Uterus (tissue), 4 donors: ENCODE results near the gene HTRA1. TPM values are rescaled to one million over a fixed set of nuclear protein-coding genes. Genes with fewer than 3 reads are reported as not detected.

Experiments
- DNase-seq, 2 donors: peaks; one replicate each; pipeline ENCODE4 v3.0.0-alpha.2; 2019 to 2020
- H3K27ac ChIP-seq, 2 donors: fragments of 200-600 bp; sonication (generic); 1 replicate in 1 of 2; 2 replicates in 1 of 2; pipeline ENCODE4 v1.5.1; 2016 to 2018
- H3K27me3 ChIP-seq, 2 donors: fragments of 200-600 bp; sonication (generic); one replicate each; pipeline ENCODE4 v1.5.1; 2018 to 2019; ENCODE audit warnings: control low read depth in 1 of 2
- H3K36me3 ChIP-seq, 2 donors: fragments of 200-600 bp; sonication (generic); one replicate each; pipeline ENCODE4 v1.5.1; 2019; ENCODE audit warnings: control low read depth in 1 of 2
- H3K4me1 ChIP-seq, 2 donors: fragments of 200-600 bp; sonication (generic); one replicate each; pipeline ENCODE4 v1.5.1; 2018 to 2019; ENCODE audit warnings: control low read depth in 1 of 2
- H3K4me3 ChIP-seq, 2 donors: fragments of 200-600 bp; sonication (generic); 1 replicate in 1 of 2; 2 replicates in 1 of 2; pipeline ENCODE4 v1.5.1; 2018 to 2019; ENCODE audit warnings: mild to moderate bottlenecking in 1 of 2
- H3K9me3 ChIP-seq, 2 donors: fragments of 200-600 bp; sonication (generic); one replicate each; pipeline ENCODE4 v1.5.1; 2019; ENCODE audit warnings: control low read depth in 1 of 2
- POLR2A ChIP-seq, 2 donors: fragments of 450-650 bp; IDR thresholded peaks; one replicate each; pipeline ENCODE4 v1.6.1; 2016; ENCODE audit warnings: antibody characterized with exemption in 2 of 2, mild to moderate bottlenecking in 1 of 2, moderate library complexity in 1 of 2
- intact Hi-C: fragments of 100-400 bp; cut with DNase I; formaldehyde crosslinking; loops from one replicate; pipeline ENCODE4 v1.15.1; 2023; ENCODE audit warnings: low total_unique reads
- total RNA-seq, 4 donors: library from RNA; depleted of rRNA in 3 of 4; stranded (reverse); fragments of >200 nt in 3 of 4; gene quantifications; one replicate each; pipeline versions ENCODE4 v1.1.0 to v1.2.4, GENCODE V29; 2014 to 2023
- TF ChIP-seq, protein P1 (sequence below), 4 experiments: fragments of 200-600 bp in 2 of 4; fragments of 450-650 bp in 2 of 4; sonication (generic) in 2 of 4; IDR thresholded peaks; one replicate each; pipeline ENCODE4 v1.5.1; 2016 to 2019; ENCODE audit warnings: antibody characterized with exemption in 4 of 4, mild to moderate bottlenecking in 2 of 4, moderate library complexity in 1 of 4
- donor health status: DM: yes; HTN: yes; CAD: no.

HTRA1 gene
- total RNA-seq, 4 donors from 2014 or later = 98.3 to 153 (median 142) TPM

DNA sequence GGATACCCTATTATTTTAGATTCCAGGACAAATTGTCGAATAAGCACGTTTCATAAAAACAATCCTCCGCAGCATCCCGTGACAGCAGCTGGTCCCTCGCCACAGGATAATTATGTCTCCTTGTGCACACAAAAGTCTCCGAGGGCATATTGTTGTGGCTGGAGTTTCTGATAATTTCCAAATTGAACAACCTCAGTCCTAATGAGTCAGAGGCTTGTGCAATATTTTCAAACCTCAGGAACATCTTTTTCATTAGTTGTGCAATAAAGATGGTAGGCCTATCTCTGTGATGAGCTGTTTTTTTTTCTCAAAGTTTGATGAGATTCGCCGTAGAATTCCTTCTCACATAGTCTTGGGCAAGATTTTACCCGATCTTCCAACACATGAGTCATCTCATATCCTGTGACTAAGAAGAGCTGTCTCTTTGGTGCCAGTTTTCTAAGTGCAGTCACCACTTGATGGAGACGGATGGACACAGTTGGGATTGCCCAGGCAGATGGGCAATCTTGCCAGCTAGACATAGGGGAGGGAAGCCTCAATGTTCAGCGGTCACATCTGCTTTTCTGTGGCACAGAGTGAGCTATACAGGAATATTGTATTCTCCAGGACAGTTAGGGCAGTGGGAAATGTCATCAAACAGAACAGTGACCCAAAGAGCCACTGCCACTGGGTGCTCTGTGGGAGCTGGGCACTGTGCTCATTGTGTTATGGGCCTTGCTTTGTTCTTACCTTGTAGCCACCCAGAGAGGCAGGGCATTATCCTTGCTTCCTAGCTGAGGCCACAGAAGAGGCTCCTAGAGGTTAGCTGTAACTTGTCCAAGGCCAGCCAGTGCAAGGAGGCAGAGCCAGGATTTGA, 7.8 kb downstream of the HTRA1 start:
- Histone ChIP-seq H3K9me3 (no peaks in the 10 kb centered on the region), H3K27ac (peak overlapping the region; percentile 86 to 87), H3K4me1 (peaks cover 0 to 7% of the 10 kb centered on the region in 2 donors), H3K27me3 (no peaks in the 10 kb centered on the region), H3K36me3 (no peaks in the 10 kb centered on the region), H3K4me3 (no peak overlapping the region)
- intact Hi-C loops = no loop called here
- peak; percentile 66 to 76 for DNase-seq
- TF ChIP-seq, protein P1, sequence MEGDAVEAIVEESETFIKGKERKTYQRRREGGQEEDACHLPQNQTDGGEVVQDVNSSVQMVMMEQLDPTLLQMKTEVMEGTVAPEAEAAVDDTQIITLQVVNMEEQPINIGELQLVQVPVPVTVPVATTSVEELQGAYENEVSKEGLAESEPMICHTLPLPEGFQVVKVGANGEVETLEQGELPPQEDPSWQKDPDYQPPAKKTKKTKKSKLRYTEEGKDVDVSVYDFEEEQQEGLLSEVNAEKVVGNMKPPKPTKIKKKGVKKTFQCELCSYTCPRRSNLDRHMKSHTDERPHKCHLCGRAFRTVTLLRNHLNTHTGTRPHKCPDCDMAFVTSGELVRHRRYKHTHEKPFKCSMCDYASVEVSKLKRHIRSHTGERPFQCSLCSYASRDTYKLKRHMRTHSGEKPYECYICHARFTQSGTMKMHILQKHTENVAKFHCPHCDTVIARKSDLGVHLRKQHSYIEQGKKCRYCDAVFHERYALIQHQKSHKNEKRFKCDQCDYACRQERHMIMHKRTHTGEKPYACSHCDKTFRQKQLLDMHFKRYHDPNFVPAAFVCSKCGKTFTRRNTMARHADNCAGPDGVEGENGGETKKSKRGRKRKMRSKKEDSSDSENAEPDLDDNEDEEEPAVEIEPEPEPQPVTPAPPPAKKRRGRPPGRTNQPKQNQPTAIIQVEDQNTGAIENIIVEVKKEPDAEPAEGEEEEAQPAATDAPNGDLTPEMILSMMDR (IDR thresholded peaks at IDR 0.05) = no peak
- TF ChIP-seq POLR2A (IDR thresholded peaks at IDR 0.05) = no peak

- intact Hi-C loops = no loop called here
- H3K36me3 ChIP-seq = no peaks in the 10 kb centered on the region
- H3K9me3 ChIP-seq = no peaks in the 10 kb centered on the region
- no peak overlapping the region for H3K4me3 ChIP-seq
- H3K27me3 ChIP-seq = no peaks in the 10 kb centered on the region
- peak overlapping the region; percentile 86 to 87 for H3K27ac ChIP-seq
- DNase-seq = no peak
- peaks cover 6 to 7% of the 10 kb centered on the region in 2 donors for H3K4me1 ChIP-seq
- TF ChIP-seq, protein P1 (IDR thresholded peaks at IDR 0.05) = no peak
- TF ChIP-seq POLR2A (IDR thresholded peaks at IDR 0.05) = no peak
Measured at GRCh38 chr10:122469848-122470247, 8.5 kb downstream of the HTRA1 start.

DNA sequence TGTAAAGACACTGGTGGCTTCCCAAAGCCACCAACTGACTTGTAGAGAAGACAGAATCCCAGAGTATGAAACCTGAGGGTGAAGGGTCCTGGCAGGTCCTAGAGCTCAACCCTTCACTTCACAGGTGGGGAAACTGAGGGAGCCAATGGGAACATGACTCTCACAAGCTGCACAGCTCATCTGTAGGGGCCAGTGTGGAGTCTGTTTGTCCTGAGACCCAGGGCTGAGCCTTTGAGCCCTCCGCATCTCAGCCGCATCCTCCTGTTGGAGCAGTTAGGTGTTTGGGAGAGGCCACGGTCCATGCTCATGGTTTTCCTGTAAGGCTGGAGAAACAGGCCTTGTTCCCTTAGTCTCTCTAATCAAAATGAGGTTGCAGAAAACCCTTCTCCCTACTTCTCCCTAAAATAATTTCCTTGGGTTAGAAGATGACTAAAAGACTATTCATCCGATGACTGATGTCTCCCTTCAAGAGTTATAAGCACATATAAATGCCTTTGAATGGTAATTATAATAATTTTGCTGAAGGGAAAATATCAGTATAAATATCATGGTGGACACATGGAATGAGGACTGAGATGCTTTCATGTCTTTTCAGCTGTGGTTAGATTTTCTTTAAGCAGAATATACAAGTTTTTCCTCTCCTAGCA, 10.3 kb downstream of the HTRA1 start:
- no peaks in the 10 kb centered on the region for H3K27me3 ChIP-seq
- peaks cover 7 to 22% of the 10 kb centered on the region in 2 donors for H3K4me1 ChIP-seq
- intact Hi-C loops = no loop called here
- no peak overlapping the region for H3K4me3 ChIP-seq
- H3K27ac ChIP-seq = no peak overlapping the region
- DNase-seq = no peak
- no peak for TF ChIP-seq POLR2A (IDR thresholded peaks at IDR 0.05)
- TF ChIP-seq, protein P1 (IDR thresholded peaks at IDR 0.05) = no peak
- H3K9me3 ChIP-seq = no peaks in the 10 kb centered on the region
- no peaks in the 10 kb centered on the region for H3K36me3 ChIP-seq

- TF ChIP-seq, protein P1 (IDR thresholded peaks at IDR 0.05) = no peak
- no peak for TF ChIP-seq POLR2A (IDR thresholded peaks at IDR 0.05)
- H3K27ac ChIP-seq = no peak overlapping the region
- intact Hi-C loops = no loop called here
Measured at GRCh38 chr10:122473116-122473515, 11.8 kb downstream of the HTRA1 start.

More at GRCh38 chr10:122473116-122473515, 11.8 kb downstream of the HTRA1 start:
- H3K27me3 ChIP-seq = no peaks in the 10 kb centered on the region
- no peak for DNase-seq
- H3K9me3 ChIP-seq = no peaks in the 10 kb centered on the region
- H3K4me3 ChIP-seq = no peak overlapping the region
- peaks cover 7 to 22% of the 10 kb centered on the region in 2 donors for H3K4me1 ChIP-seq
- H3K36me3 ChIP-seq = no peaks in the 10 kb centered on the region
